ENCODE measurements around the gene NPC1.

- TF ChIP-seq CTCF (optimal IDR thresholded peaks at IDR 0.05 in 1 of 3, IDR thresholded peaks at IDR 0.05 in 1 of 3, conservative IDR thresholded peaks at IDR 0.05 in 1 of 3; ENCODE audit: extremely low read depth in 1 of 3, insufficient read depth in 2 of 3, low read length in 3 of 3), result no peak
- TF ChIP-seq EZH2 (IDR thresholded peaks at IDR 0.05; ENCODE audit: low read length), result no peak
Observed at GRCh38 chr18:23585007-23585871, 1.1 kb downstream of the NPC1 start.
